GM18499 (cell line): ENCODE measurements around the gene NPPB.

ENCODE experiments used
- ATAC-seq: cut with Tn5 transposase; IDR thresholded peaks from one replicate; pipeline ENCODE4 v1.9.1; 2021; ENCODE audit warnings: moderate number of reproducible peaks; ENCODE audit not compliant: insufficient read depth, unreplicated experiment

NPPB gene

GRCh38 chr1:11858968-11859871 lies 475 bp upstream of the NPPB start:
- ATAC-seq = no peak

GRCh38 chr1:11858158-11858557 lies 587 bp downstream of the NPPB start:
- no peak for ATAC-seq

- no peak for ATAC-seq
Observed at GRCh38 chr1:11857164-11857851, 1.4 kb downstream of the NPPB start.

- no peak for ATAC-seq
Observed at GRCh38 chr1:11856698-11857097, 2.0 kb downstream of the NPPB start.

GRCh38 chr1:11855430-11855829 lies 3.3 kb downstream of the NPPB start:
- no peak for ATAC-seq

- ATAC-seq = no peak
Observed at GRCh38 chr1:11854519-11854918, 4.2 kb downstream of the NPPB start.

GRCh38 chr1:11851180-11851579 lies 7.6 kb downstream of the NPPB start:
- no peak for ATAC-seq

GRCh38 chr1:11850156-11850555 lies 8.6 kb downstream of the NPPB start:
- no peak for ATAC-seq

- no peak for ATAC-seq
Observed at GRCh38 chr1:11848373-11848700, 10.4 kb downstream of the NPPB start.

GRCh38 chr1:11847667-11848372 lies 10.9 kb downstream of the NPPB start, which contains the start of gene NPPA:
Gene NPPA (minus strand): TSS chr1:11847783. CDS start chr1:11847684, 99 bp downstream.
- no peak for ATAC-seq

- no peak for ATAC-seq
Observed at GRCh38 chr1:11845641-11846335, 13.0 kb downstream of the NPPB start.

- ATAC-seq = no peak
Observed at GRCh38 chr1:11842154-11843041, 16.3 kb downstream of the NPPB start.

GRCh38 chr1:11841245-11842153 lies 17.2 kb downstream of the NPPB start:
- ATAC-seq = no peak

GRCh38 chr1:11839727-11840705 lies 18.7 kb downstream of the NPPB start:
- no peak for ATAC-seq

GRCh38 chr1:11838349-11839272 lies 20.1 kb downstream of the NPPB start:
- ATAC-seq = no peak

GRCh38 chr1:11837767-11838348 lies 20.9 kb downstream of the NPPB start:
- no peak for ATAC-seq
